COLO668 (cell line): ENCODE results near the gene PRAMEF6.
"Not testable (repeated sequence)": the region's sequence is repeated elsewhere in the genome, so short reads cannot be mapped to it uniquely, and the experiment has no call there.

Source experiments
- DNase-seq: peaks from one replicate; lab custom pipeline; 2025; ENCODE audit not compliant: unreplicated experiment; lab: John Stamatoyannopoulos, UW

The PRAMEF6 gene

DNA sequence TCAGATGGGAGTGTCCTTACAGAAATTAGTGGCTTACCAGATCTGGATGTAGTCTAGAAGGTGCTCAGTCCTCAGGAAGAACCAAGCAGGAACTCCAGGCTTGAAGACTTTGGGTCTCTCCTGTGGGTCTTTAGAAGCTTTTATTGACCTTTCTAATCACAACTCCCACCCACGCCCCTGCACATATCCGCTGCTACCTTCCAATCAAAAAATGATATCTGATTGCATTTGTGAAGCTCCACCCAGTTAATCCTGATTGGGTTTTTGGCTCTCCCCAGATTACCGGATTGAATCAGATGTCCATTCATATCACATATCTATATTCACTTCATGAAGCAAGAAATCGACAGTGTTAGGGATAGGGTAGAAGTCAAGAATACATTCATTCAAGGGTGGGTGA, at the start of gene PRAMEF6:
Gene PRAMEF6, minus strand, starts transcription at position 101 of the 400 bp plus-strand sequence. CDS start 5,062 bp downstream, outside the sequence.
- DNase-seq = not testable (repeated sequence)

DNA sequence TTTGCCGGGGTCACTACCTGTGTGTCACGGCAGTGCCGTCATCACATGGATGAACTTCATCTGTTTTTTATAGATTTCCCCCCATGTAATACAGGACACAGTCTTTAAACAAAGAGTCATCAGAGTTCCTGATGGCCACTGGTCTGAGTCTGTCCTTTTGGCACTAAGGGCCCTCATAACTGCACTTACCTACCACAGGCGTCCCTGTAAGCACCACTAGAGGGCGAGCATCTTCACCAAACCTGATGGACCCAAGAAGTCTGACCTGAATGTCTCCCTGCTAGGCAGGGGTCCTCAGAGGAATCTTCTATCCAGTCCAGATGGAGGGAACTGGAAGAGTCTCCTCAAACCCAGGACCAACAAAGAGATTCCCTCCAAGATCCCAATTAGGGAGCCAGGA, 23.0 kb downstream of the PRAMEF6 start:
- DNase-seq = not testable (repeated sequence)

DNA sequence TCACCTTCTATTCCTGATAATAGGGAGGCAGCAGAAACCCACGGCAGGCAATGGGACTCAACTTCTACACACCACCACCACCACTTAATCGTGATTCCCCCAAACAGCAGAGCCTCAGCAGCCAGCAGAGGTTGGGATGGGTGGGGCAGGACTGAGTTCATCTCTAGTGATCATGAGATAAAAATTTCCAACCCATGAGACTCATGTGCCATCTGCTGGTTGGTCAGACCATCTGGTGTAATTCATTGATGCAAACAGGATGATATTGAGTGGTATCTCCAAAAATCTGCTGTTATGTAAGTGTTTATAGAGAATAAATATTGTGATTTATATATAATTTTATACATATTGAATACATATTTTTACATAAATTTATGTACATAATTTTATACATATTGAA, 25.6 kb downstream of the PRAMEF6 start:
- DNase-seq = not testable (repeated sequence)

DNA sequence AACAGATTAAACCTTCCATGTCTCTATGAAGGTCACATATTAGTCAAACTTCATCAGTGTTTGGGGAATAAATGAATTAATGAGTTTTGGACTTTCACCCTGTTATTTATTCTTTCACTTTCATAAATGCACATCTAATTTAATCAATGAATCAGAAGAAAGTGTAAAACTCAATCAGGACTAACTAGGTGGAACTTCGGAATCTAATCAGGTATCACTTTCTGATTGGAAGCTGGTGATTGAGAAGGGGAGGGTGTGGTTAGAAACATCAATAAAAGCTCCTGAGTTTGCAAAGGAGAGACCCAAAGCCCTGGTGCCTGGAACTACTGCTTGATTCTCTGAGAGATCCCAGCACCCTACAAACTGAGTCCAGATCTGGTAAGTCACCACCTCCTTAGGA, 31.1 kb downstream of the PRAMEF6 start, which contains the start of gene PRAMEF7:
Gene PRAMEF7, plus strand, starts transcription at position 301 of the 400 bp plus-strand sequence. CDS start 1,083 bp downstream, outside the sequence.
- not testable (repeated sequence) for DNase-seq

DNA sequence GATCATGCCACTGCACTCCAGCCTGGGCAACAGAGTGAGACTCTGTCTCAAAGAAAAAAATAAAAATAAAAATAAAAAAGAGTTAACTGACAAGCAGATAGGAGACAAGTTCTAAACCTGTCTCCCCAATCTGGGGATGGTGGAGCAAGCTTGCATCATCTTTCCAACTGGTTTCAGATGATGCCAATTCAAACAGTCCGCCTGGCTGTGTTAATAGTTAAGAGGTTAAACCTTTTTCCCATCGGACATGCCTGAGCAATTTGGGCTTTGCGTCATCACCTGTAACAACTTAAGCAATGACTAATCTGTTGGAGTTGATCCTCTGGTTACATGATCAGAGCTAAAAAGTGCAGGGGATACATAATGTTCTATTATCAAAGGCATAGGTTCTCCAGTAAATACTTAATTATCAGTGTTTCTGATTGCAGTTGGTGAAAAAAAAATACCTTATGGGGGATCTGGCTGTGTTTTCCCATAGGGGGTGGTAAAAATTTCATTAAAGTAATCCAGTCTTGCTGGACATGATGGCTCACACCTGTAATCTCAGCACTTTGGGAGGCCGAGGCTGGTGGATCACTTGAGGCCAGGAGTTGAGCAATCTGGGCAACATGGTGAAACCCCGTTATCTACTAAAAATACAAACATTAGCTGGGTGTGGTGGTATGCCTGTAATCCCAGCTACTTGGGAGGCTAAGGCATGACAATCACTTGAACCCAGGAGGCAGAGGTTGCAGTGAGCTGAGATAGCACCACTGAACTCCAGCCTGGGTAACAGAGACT, 43.4 kb downstream of the PRAMEF6 start:
- DNase-seq = not testable (repeated sequence)

DNA sequence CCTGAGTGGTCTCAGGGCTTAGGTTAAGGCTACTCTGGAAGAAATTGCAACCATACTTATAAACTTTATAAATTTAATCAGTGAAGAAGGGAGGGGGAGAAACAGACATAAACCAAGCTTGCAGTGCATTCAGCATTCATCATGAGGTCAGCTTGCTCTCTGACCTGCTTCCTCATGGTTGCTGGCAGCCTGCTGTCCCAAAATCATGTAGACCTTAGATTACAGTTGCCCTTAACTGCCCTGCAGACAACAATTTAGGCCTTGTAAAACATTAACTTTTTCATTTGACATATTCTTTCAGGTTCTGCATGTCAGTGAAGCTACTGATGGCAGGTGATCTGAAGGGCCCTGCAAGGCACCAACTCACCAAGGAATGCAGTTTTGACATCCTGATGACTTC, 48.2 kb downstream of the PRAMEF6 start:
- DNase-seq = not testable (repeated sequence)

DNA sequence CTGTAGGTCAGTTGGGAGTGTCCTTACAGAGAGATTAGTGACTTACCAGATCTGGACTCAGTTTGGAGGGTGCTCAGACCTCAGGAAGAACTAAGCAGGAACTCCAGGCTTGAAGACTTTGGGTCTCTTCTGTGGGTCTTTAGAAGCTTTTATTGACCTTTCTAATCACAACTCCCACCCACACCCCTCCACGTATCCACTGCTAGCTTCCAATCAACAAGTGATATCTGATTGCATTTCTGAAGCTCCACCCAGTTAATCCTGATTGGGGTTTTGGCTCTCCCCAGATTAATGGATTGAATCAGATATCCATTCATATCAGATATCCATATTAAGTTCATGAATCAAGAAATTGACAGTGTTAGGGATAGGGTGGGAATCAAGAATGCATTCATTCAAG, 49.2 kb downstream of the PRAMEF6 start, which contains the start of gene PRAMEF10:
Gene PRAMEF10, minus strand, starts transcription at position 101 of the 400 bp plus-strand sequence. CDS start 2,423 bp downstream, outside the sequence.
- DNase-seq = not testable (repeated sequence)
